A673 (cell line): ENCODE data around the gene RILPL2. TPM values are rescaled to one million over a fixed set of nuclear protein-coding genes. Genes with fewer than 3 reads are reported as not detected.

Experiments
- BruUV-seq: library from RNA; stranded (reverse); fragments of 400-500 nt; replicated peaks from 2 replicates; lab custom pipeline; 2021; lab: Mats Ljungman, UMichigan
- CTCF ChIA-PET: fragments of 300-600 bp; sonication (Branson Sonifier 250); formaldehyde crosslinking; loops from one replicate; lab custom pipeline; 2022; ENCODE audit warnings: antibody characterized with exemption; lab: Charles Lee
- POLR2A ChIA-PET: fragments of 300-600 bp; sonication (Branson Sonifier 250); formaldehyde crosslinking; loops from one replicate; lab custom pipeline; 2022; ENCODE audit warnings: antibody characterized with exemption; ENCODE audit not compliant: low non-redundant PET; lab: Charles Lee
- DNase-seq: peaks from one replicate; pipeline ENCODE4 v3.0.0-alpha.2; 2015; ENCODE audit warnings: low spot score
- H3K27ac ChIP-seq: fragments of 200-600 bp; sonication (generic); 2 replicates; pipeline ENCODE4 v1.5.1; 2016; ENCODE audit warnings: mixed run types, low read depth, mild to moderate bottlenecking, mixed read lengths, antibody characterized with exemption, low read length; ENCODE audit not compliant: poor library complexity, severe bottlenecking
- H3K27me3 ChIP-seq: fragments of 200-600 bp; sonication (generic); replicated peaks from 2 replicates; pipeline ENCODE4 v1.6.1; 2017; ENCODE audit warnings: mixed run types, low read depth, mild to moderate bottlenecking, mixed read lengths, antibody characterized with exemption, low read length; ENCODE audit not compliant: insufficient read depth, poor library complexity
- H3K36me3 ChIP-seq: fragments of 200-600 bp; sonication (generic); 2 replicates; pipeline ENCODE4 v1.6.1; 2016; ENCODE audit warnings: mixed run types, mild to moderate bottlenecking, mixed read lengths, antibody characterized with exemption, low read length; ENCODE audit not compliant: insufficient read depth, poor library complexity, severe bottlenecking
- H3K4me1 ChIP-seq: fragments of 200-600 bp; sonication (generic); 2 replicates; pipeline ENCODE4 v1.6.1; 2017; ENCODE audit warnings: mixed run types, mild to moderate bottlenecking, mixed read lengths, antibody characterized with exemption, low read length; ENCODE audit not compliant: insufficient read depth, poor library complexity, severe bottlenecking
- H3K4me3 ChIP-seq: fragments of 200-600 bp; sonication (generic); 2 replicates; pipeline ENCODE4 v1.5.1; 2016; ENCODE audit warnings: low read depth, mixed run types, mild to moderate bottlenecking, mixed read lengths, low read length; ENCODE audit not compliant: poor library complexity, severe bottlenecking
- H3K9me3 ChIP-seq: fragments of 200-600 bp; sonication (generic); 2 replicates; pipeline ENCODE4 v1.6.1; 2016; ENCODE audit warnings: mixed run types, low read depth, mild to moderate bottlenecking, mixed read lengths, antibody characterized with exemption, low read length; ENCODE audit not compliant: poor library complexity, severe bottlenecking
- EZH2 ChIP-seq: fragments of 200-600 bp; sonication (generic); IDR thresholded peaks from 2 replicates; pipeline ENCODE4 v1.6.1; 2017; ENCODE audit warnings: borderline replicate concordance, low read depth, mild to moderate bottlenecking, mixed read lengths, antibody characterized with exemption, low read length; ENCODE audit not compliant: poor library complexity, severe bottlenecking
- intact Hi-C: fragments of 100-400 bp; cut with micrococcal nuclease; formaldehyde crosslinking; loops from one replicate; pipeline ENCODE4 v1.10.0; 2022; ENCODE audit not compliant: unreplicated experiment
- total RNA-seq: library from RNA; stranded (reverse); gene quantifications from 2 replicates; pipeline ENCODE4 v1.2.3, GENCODE V29; 2021
- TF ChIP-seq, protein P1 (sequence below): fragments of 300-800, 200-600 bp; sonication (generic); conservative IDR thresholded peaks from 2 replicates; pipeline ENCODE4 v1.5.1; 2017; ENCODE audit warnings: low read depth, mild to moderate bottlenecking, antibody characterized with exemption, low read length, moderate library complexity, mixed read lengths

Gene RILPL2
- total RNA-seq, 1 experiment from 2014 or later = 1.7 TPM

DNA sequence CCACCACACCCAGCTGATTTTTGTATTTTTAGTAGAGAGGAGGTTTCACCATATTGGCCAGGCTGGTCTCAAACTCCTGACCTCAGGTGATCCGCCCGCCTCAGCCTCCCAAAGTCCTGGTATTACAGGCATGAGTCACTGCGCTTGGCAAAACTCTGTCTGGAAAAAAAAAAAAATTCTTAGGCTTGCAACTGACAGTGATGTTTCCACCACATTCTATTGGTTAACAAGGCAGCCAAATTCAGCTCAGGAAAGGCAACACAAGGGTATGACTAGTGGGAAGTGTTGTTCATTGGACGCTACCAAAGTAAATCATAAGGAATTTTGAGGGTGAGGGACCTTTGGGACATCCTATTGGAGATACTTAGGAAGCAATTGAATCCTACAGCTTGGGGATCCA, 69.0 kb downstream of the RILPL2 start:
- no peaks in the 10 kb centered on the region for H3K9me3 ChIP-seq

More for the DNA sequence above, 69.0 kb downstream of the RILPL2 start:
- POLR2A ChIA-PET = no interaction called here
- no peak for DNase-seq
- Histone ChIP-seq H3K4me1 (peaks cover 6% of the 10 kb centered on the region), H3K36me3 (no peaks in the 10 kb centered on the region), H3K4me3 (no peak overlapping the region), H3K27me3 (no peaks in the 10 kb centered on the region), H3K27ac (no peak overlapping the region)
- CTCF ChIA-PET = interaction anchor here (0.7 kb wide), 1 partner anchor 45 kb away, joined by 3 read pairs; no protein-coding TSS in a partner anchor
- TF ChIP-seq EZH2 = no peak
- TF ChIP-seq, protein P1, sequence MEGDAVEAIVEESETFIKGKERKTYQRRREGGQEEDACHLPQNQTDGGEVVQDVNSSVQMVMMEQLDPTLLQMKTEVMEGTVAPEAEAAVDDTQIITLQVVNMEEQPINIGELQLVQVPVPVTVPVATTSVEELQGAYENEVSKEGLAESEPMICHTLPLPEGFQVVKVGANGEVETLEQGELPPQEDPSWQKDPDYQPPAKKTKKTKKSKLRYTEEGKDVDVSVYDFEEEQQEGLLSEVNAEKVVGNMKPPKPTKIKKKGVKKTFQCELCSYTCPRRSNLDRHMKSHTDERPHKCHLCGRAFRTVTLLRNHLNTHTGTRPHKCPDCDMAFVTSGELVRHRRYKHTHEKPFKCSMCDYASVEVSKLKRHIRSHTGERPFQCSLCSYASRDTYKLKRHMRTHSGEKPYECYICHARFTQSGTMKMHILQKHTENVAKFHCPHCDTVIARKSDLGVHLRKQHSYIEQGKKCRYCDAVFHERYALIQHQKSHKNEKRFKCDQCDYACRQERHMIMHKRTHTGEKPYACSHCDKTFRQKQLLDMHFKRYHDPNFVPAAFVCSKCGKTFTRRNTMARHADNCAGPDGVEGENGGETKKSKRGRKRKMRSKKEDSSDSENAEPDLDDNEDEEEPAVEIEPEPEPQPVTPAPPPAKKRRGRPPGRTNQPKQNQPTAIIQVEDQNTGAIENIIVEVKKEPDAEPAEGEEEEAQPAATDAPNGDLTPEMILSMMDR = no peak
- intact Hi-C loops = no loop called here
- no TSS peak for BruUV-seq

Other genes starting within 250 kb of the RILPL2 start
- 80.8 and 95.7 TPM in 2 replicates for gene MPHOSPH9, start 203.5 kb downstream of the RILPL2 start, total RNA-seq
- gene MTRFR, start 203.2 kb downstream of the RILPL2 start, total RNA-seq = 21.9 and 26.3 TPM in 2 replicates
- 136 and 140 TPM in 2 replicates for gene CDK2AP1, start 164.8 kb downstream of the RILPL2 start, total RNA-seq
- gene SBNO1, start 71.8 kb downstream of the RILPL2 start, total RNA-seq = 54.9 and 58.6 TPM in 2 replicates
- gene KMT5A, start 52.6 kb downstream of the RILPL2 start, total RNA-seq = 98.6 and 104 TPM in 2 replicates
- gene SNRNP35, start 21.5 kb upstream of the RILPL2 start, total RNA-seq = 19.1 and 20.6 TPM in 2 replicates
- 10.2 and 17.4 TPM in 2 replicates for gene RILPL1, start 97.0 kb upstream of the RILPL2 start, total RNA-seq
- gene TMED2, start 147.9 kb upstream of the RILPL2 start, total RNA-seq = 217 and 233 TPM in 2 replicates
- gene DDX55, start 165.4 kb upstream of the RILPL2 start, total RNA-seq = 49.5 and 53.4 TPM in 2 replicates
- gene EIF2B1, start 197.0 kb upstream of the RILPL2 start, total RNA-seq = 62.0 and 68.3 TPM in 2 replicates
- 44.9 and 45.9 TPM in 2 replicates for gene GTF2H3, start 197.1 kb upstream of the RILPL2 start, total RNA-seq
- 9.6 and 11.8 TPM in 2 replicates for gene TCTN2, start 234.4 kb upstream of the RILPL2 start, total RNA-seq